ENCODE data around the gene SLC4A8. TPM values are rescaled to one million over a fixed set of nuclear protein-coding genes. Genes with fewer than 3 reads are reported as not detected.

SLC4A8 gene
- total RNA-seq, 1 experiment from 2014 or later = 1.4 TPM

GRCh38 chr12:51528852-51529650, 104.4 kb downstream of the SLC4A8 start:
- ChIA-PET POLR2A (no interaction called here), RAD21 (ENCODE audit: low non-redundant PET in 1 of 2, low total read pairs in 2 of 2, uncharacterized antibody in 2 of 2, unreplicated experiment in 2 of 2) (no interaction called here), CTCF (interaction anchor here (0.8 to 2.7 kb wide), 2 partner anchors 101 to 108 kb away, joined by 3 to 9 read pairs; no protein-coding TSS in a partner anchor)
- no peaks in the 10 kb centered on the region for H4K20me1 ChIP-seq (ENCODE audit: insufficient read depth)
- H3K9me3 ChIP-seq (ENCODE audit: control insufficient read depth in 1 of 2, insufficient read depth in 1 of 2, low read depth in 1 of 2, low read length in 2 of 2) = no peaks in the 10 kb centered on the region
- H3K4me2 ChIP-seq (ENCODE audit: low read length) = no peak overlapping the region
- TF ChIP-seq POLR2A (IDR thresholded peaks at IDR 0.05; ENCODE audit: borderline replicate concordance, extremely low read depth, insufficient read depth, insufficient read length) = no peak
- TF ChIP-seq TCF7L2 (IDR thresholded peaks at IDR 0.05; ENCODE audit: borderline replicate concordance, extremely low read depth, insufficient read depth, insufficient read length) = no peak
- TF ChIP-seq ELF1 (IDR thresholded peaks at IDR 0.05; ENCODE audit: borderline replicate concordance, low read depth) = no peak
- TF ChIP-seq CEBPB (IDR thresholded peaks at IDR 0.05; ENCODE audit: low read depth) = no peak
- TF ChIP-seq REST (IDR thresholded peaks at IDR 0.05; ENCODE audit: low read depth) = no peak
- TF ChIP-seq EZH2 (IDR thresholded peaks at IDR 0.05) = no peak
- no peak for TF ChIP-seq CBX3 (IDR thresholded peaks at IDR 0.05; ENCODE audit: low read depth)
- TF ChIP-seq YY1 (IDR thresholded peaks at IDR 0.05; ENCODE audit: extremely low read depth, insufficient replicate concordance, low read depth, low read length) = no peak
- no peak for TF ChIP-seq POLR2AphosphoS5 (IDR thresholded peaks at IDR 0.05; ENCODE audit: low read depth, low read length)
- no peak for TF ChIP-seq FOSL1 (IDR thresholded peaks at IDR 0.05; ENCODE audit: low read depth)
- no peak for TF ChIP-seq RAD21 (IDR thresholded peaks at IDR 0.05; ENCODE audit: low read depth)
- TF ChIP-seq ATF3 (IDR thresholded peaks at IDR 0.05) = no peak
- no peak for TF ChIP-seq JUND (IDR thresholded peaks at IDR 0.05)
- TF ChIP-seq SP1 (IDR thresholded peaks at IDR 0.05; ENCODE audit: low read depth) = no peak
- TF ChIP-seq SIN3A (IDR thresholded peaks at IDR 0.05; ENCODE audit: low read depth) = no peak
- TF ChIP-seq ZBTB33 (IDR thresholded peaks at IDR 0.05; ENCODE audit: extremely low read depth, insufficient replicate concordance, low read length) = no peak
- TF ChIP-seq MAX (IDR thresholded peaks at IDR 0.05) = no peak
- no peak for TF ChIP-seq EZH2phosphoT487 (IDR thresholded peaks at IDR 0.05; ENCODE audit: borderline replicate concordance)
- no peak for TF ChIP-seq CTCF (IDR thresholded peaks at IDR 0.05 in 2 of 3, conservative IDR thresholded peaks at IDR 0.05 in 1 of 3; ENCODE audit: borderline replicate concordance in 1 of 3, insufficient read depth in 1 of 3, low read depth in 2 of 3, low read length in 2 of 3)
- no peak for DNase-seq (ENCODE audit: low read depth, low spot score)
- no peaks in the 10 kb centered on the region for H3K9me2 ChIP-seq (ENCODE audit: insufficient read depth)
- H3K36me3 ChIP-seq (ENCODE audit: control insufficient read depth in 1 of 2, insufficient read depth in 2 of 2, low read length in 2 of 2) = no peaks in the 10 kb centered on the region
- no peak overlapping the region for H2AFZ ChIP-seq (ENCODE audit: low read depth, low read length, poor library complexity, severe bottlenecking)
- intact Hi-C loops (cut with micrococcal nuclease) = no loop called here
- no peak overlapping the region for H3K9ac ChIP-seq (ENCODE audit: low read length)
- peaks cover 0 to 12% of the 10 kb centered on the region in 2 experiments; a peak in 2 of 4 replicates for H3K4me1 ChIP-seq (ENCODE audit: control insufficient read depth in 1 of 2, insufficient read depth in 2 of 2, low read length in 2 of 2)
- H3K79me2 ChIP-seq (ENCODE audit: insufficient read depth, low read length) = no peaks in the 10 kb centered on the region
- no peak overlapping the region for H3K27ac ChIP-seq (ENCODE audit: low read depth, low read length)
- no peak overlapping the region for H3K4me3 ChIP-seq (replicated peaks in 1 of 2; ENCODE audit: low read depth in 1 of 2, low read length in 2 of 2)
- H3K27me3 ChIP-seq (ENCODE audit: insufficient read depth, low read length) = peaks cover 5% of the 10 kb centered on the region; the same call in 1 of the 2 replicates
- no peak for ATAC-seq
- no TSS peak for BruUV-seq (replicated peaks)

All from HCT116 (cell line).